Naive B cell (primary cell): Measurements from ENCODE around the gene ESYT3. TPM values are rescaled to one million over a fixed set of nuclear protein-coding genes. Genes with fewer than 3 reads are reported as not detected.
"Not testable (repeated sequence)": the region's sequence is repeated elsewhere in the genome, so short reads cannot be mapped to it uniquely, and the experiment has no call there.

Source experiments
- ATAC-seq, 2 donors: fragments of 150-1000 bp; cut with Tn5 transposase; 2 replicates each; pipeline ENCODE4 v1.10.0; 2021; ENCODE audit warnings: low read depth in 2 of 2, mild to moderate bottlenecking in 2 of 2, moderate library complexity in 2 of 2
- DNase-seq: peaks from one replicate; pipeline ENCODE4 v3.0.0; 2022
- H3K27ac Mint-ChIP-seq, 6 donors: one replicate each; pipeline ENCODE4 v1.8.0; 2020 to 2022; ENCODE audit warnings: mild to moderate bottlenecking in 6 of 6, mixed read lengths in 6 of 6, moderate library complexity in 5 of 6, inconsistent platforms in 2 of 6
- H3K27me3 Mint-ChIP-seq, 3 donors: one replicate each; pipeline ENCODE4 v1.8.0; 2021 to 2022; ENCODE audit warnings: mixed read lengths in 3 of 3, mild to moderate bottlenecking in 1 of 3
- H3K36me3 Mint-ChIP-seq, 2 donors: one replicate each; pipeline ENCODE4 v1.8.0; 2020 to 2022; ENCODE audit warnings: mixed read lengths in 2 of 2, inconsistent platforms in 1 of 2, mild to moderate bottlenecking in 1 of 2
- H3K4me1 Mint-ChIP-seq, 3 donors: one replicate each; pipeline ENCODE4 v1.8.0; 2020 to 2022; ENCODE audit warnings: mixed read lengths in 3 of 3, inconsistent platforms in 1 of 3, mild to moderate bottlenecking in 1 of 3, moderate library complexity in 1 of 3
- H3K4me3 Mint-ChIP-seq, 8 donors: one replicate each; pipeline ENCODE4 v1.8.0; 2020 to 2022; ENCODE audit warnings: mild to moderate bottlenecking in 8 of 8, mixed read lengths in 8 of 8, moderate library complexity in 8 of 8, inconsistent platforms in 2 of 8
- H3K9me3 Mint-ChIP-seq, 7 donors: one replicate each; pipeline ENCODE4 v1.8.0; 2020 to 2022; ENCODE audit warnings: mixed read lengths in 7 of 7, mild to moderate bottlenecking in 5 of 7, inconsistent platforms in 2 of 7, moderate library complexity in 1 of 7
- polyA plus RNA-seq, 6 donors: library from polyadenylated mRNA; unstranded; fragments of 300-500 nt; fragmentation: Illumina TruSeq; gene quantifications; one replicate each; pipeline ENCODE4 v1.2.3, GENCODE V29; 2021; ENCODE audit warnings: low read depth in 6 of 6

ESYT3 gene
- polyA plus RNA-seq, 6 donors from 2014 or later: not detected

- Mint-ChIP-seq H3K27ac (no peak overlapping the region), H3K36me3 (no peaks in the 10 kb centered on the region), H3K4me1 (no peaks in the 10 kb centered on the region), H3K27me3 (no peaks in the 10 kb centered on the region), H3K4me3 (no peak overlapping the region), H3K9me3 (no peaks in the 10 kb centered on the region)
- DNase-seq (no peak), ATAC-seq (no peak)
These were observed 73.1 kb downstream of the ESYT3 start for GRCh38 chr3:138507524-138507923.

- H3K27ac Mint-ChIP-seq: no peak overlapping the region
- DNase-seq (no peak), ATAC-seq (no peak)
- H3K36me3 Mint-ChIP-seq: no peaks in the 10 kb centered on the region
- no peaks in the 10 kb centered on the region for H3K9me3 Mint-ChIP-seq
- H3K4me3 Mint-ChIP-seq: no peak overlapping the region
- no peaks in the 10 kb centered on the region for H3K27me3 Mint-ChIP-seq
- no peaks in the 10 kb centered on the region for H3K4me1 Mint-ChIP-seq
These were observed 75.2 kb downstream of the ESYT3 start for GRCh38 chr3:138509586-138509985.

- Mint-ChIP-seq H3K36me3 (peaks cover 0 to 5% of the 10 kb centered on the region in 2 donors), H3K4me1 (no peaks in the 10 kb centered on the region), H3K27me3 (no peaks in the 10 kb centered on the region), H3K27ac (no peak overlapping the region), H3K9me3 (peaks cover 0 to 6% (median 0%) of the 10 kb centered on the region in 7 donors), H3K4me3 (no peak overlapping the region)
- ATAC-seq: no peak
- no peak for DNase-seq
These were observed 77.5 kb downstream of the ESYT3 start for GRCh38 chr3:138511945-138512344.

- Mint-ChIP-seq H3K4me1 (no peaks in the 10 kb centered on the region), H3K27ac (no peak overlapping the region), H3K27me3 (no peaks in the 10 kb centered on the region), H3K9me3 (peaks cover 0 to 8% (median 5%) of the 10 kb centered on the region in 7 donors), H3K4me3 (no peak overlapping the region), H3K36me3 (peaks cover 0 to 7% of the 10 kb centered on the region in 2 donors)
- DNase-seq (no peak), ATAC-seq (no peak)
These were observed 78.9 kb downstream of the ESYT3 start for GRCh38 chr3:138513090-138513843.

GRCh38 chr3:138521445-138521844 is 87.0 kb downstream of the ESYT3 start:
- H3K27ac Mint-ChIP-seq, ATAC-seq, H3K27me3 Mint-ChIP-seq, H3K4me3 Mint-ChIP-seq, H3K4me1 Mint-ChIP-seq, DNase-seq: not testable (repeated sequence)
- Mint-ChIP-seq H3K36me3 (peaks cover 0 to 15% of the 10 kb centered on the region in 2 donors), H3K9me3 (peaks cover 0 to 26% (median 14%) of the 10 kb centered on the region in 7 donors)

Other genes starting within 250 kb of the ESYT3 start
- 10 to 100 TPM; 47.4 to 70.5 (median 57.3) TPM for gene ARMC8, start 247.3 kb upstream of the ESYT3 start, polyA plus RNA-seq
- 1 to 10 TPM in 2 of 6 donors, under 1 TPM in 3, not detected in 1; 0.34 to 1.2 (median 0.87) TPM for gene NME9, start 104.8 kb upstream of the ESYT3 start, polyA plus RNA-seq
- gene MRAS, start 86.0 kb upstream of the ESYT3 start, polyA plus RNA-seq: not detected
- gene CEP70, start 159.6 kb downstream of the ESYT3 start, polyA plus RNA-seq: 1 to 10 TPM; 2.3 to 4.9 (median 2.8) TPM
- gene FAIM, start 174.2 kb downstream of the ESYT3 start, polyA plus RNA-seq: 10 to 100 TPM in 3 of 6 donors, 1 to 10 TPM in 3; 8.1 to 11.7 (median 9.7) TPM